ENCODE data around the gene SLC13A2. TPM values are rescaled to one million over a fixed set of nuclear protein-coding genes. Genes with fewer than 3 reads are reported as not detected.

Gene SLC13A2
- total RNA-seq, 6 experiments from 2014 or later = 0.09 to 0.49 (median 0.24) TPM

DNA sequence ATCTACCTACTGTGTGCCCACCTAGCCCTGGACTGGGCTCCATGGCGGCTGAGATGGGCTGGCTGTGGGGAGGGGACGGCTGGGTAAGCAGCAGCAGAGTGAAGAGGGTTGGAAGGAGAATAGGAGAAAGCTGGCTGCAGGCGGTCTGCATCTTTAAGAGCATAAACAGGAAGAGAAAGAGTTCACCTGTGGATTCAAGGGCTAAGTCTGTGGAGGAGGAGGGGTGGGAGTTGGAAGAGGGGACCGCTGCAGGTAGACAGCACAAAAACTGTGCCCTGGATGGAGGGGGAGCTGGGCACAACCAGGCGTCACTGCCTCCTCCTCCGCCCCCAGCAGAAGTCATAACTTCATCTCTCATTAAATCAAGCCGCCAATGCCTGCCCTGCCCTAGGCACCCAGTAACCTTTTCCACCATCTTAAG, 677 bp downstream of the SLC13A2 start:
- no peak overlapping the region for H3K27ac ChIP-seq
- no peaks in the 10 kb centered on the region for H3K27me3 ChIP-seq
- 96% methylated on average over 3 of the region's 7 CpGs for WGBS (ENCODE audit: insufficient coverage, low coverage, low lambda C conversion rate, missing lambda C conversion rate)
- no peak for DNase-seq
- H3K9me3 ChIP-seq = no peaks in the 10 kb centered on the region
- no peak for ATAC-seq
- intact Hi-C loops (cut with DNase I) = no loop called here
- no peaks in the 10 kb centered on the region for H3K36me3 ChIP-seq
- no peaks in the 10 kb centered on the region for H3K4me1 ChIP-seq
- H3K4me3 ChIP-seq = no peak overlapping the region
- no peak for TF ChIP-seq POLR2A (IDR thresholded peaks at IDR 0.05)
- no peak for TF ChIP-seq CTCF (IDR thresholded peaks at IDR 0.05)

- no peak overlapping the region for H3K27ac ChIP-seq
- 42% methylated on average over 8 of the region's 9 CpGs for WGBS (ENCODE audit: insufficient coverage, low coverage, low lambda C conversion rate, missing lambda C conversion rate)
- ATAC-seq = no peak
These were observed 1.9 kb downstream of the SLC13A2 start for GRCh38 chr17:28475151-28475900.

GRCh38 chr17:28476076-28476865, 2.8 kb downstream of the SLC13A2 start:
- ATAC-seq = no peak
- Histone ChIP-seq H3K4me1 (no peaks in the 10 kb centered on the region), H3K9me3 (no peaks in the 10 kb centered on the region), H3K27ac (no peak overlapping the region), H3K4me3 (no peak overlapping the region), H3K36me3 (no peaks in the 10 kb centered on the region), H3K27me3 (no peaks in the 10 kb centered on the region)
- DNase-seq = no peak
- 80% methylated on average over 11 of the region's 11 CpGs for WGBS (ENCODE audit: insufficient coverage, low coverage, low lambda C conversion rate, missing lambda C conversion rate)
- intact Hi-C loops (cut with DNase I) = no loop called here
- no peak for TF ChIP-seq CTCF (IDR thresholded peaks at IDR 0.05)
- no peak for TF ChIP-seq POLR2A (IDR thresholded peaks at IDR 0.05)

More at GRCh38 chr17:28475151-28475900, 1.9 kb downstream of the SLC13A2 start:
- Histone ChIP-seq H3K36me3 (no peaks in the 10 kb centered on the region), H3K4me1 (no peaks in the 10 kb centered on the region), H3K9me3 (no peaks in the 10 kb centered on the region), H3K4me3 (no peak overlapping the region), H3K27me3 (no peaks in the 10 kb centered on the region)
- TF ChIP-seq CTCF (IDR thresholded peaks at IDR 0.05) (no peak), POLR2A (IDR thresholded peaks at IDR 0.05) (no peak)
- DNase-seq = no peak
- intact Hi-C loops (cut with DNase I) = no loop called here

DNA sequence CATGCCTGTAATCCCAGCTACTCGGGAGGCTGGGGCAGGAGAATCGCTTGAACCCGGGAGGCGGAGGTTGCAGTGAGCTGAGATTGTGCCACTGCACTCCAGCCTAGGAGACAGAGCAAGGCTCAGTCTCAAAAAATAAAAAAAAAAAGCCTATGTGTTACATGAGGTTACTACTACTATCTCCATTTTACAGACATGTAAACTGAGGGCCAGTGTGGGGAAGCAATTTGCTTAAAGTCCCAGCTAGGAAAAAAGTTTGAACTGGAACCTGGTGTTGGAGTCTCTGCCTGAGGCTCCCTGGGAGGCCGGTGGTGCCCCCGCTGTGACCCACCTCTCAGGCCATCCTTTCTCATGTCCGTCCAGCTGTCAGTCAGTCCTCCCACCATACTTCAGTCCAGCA, 4.5 kb downstream of the SLC13A2 start:
- H3K9me3 ChIP-seq = no peaks in the 10 kb centered on the region
- DNase-seq (no peak), ATAC-seq (no peak)
- no peaks in the 10 kb centered on the region for H3K27me3 ChIP-seq
- no peaks in the 10 kb centered on the region for H3K36me3 ChIP-seq
- no peak overlapping the region for H3K27ac ChIP-seq
- 20% methylated on average over 1 of the region's 7 CpGs for WGBS (ENCODE audit: insufficient coverage, low coverage, low lambda C conversion rate, missing lambda C conversion rate)
- intact Hi-C loops (cut with DNase I) = no loop called here
- TF ChIP-seq CTCF (IDR thresholded peaks at IDR 0.05) (no peak), POLR2A (IDR thresholded peaks at IDR 0.05) (no peak)
- no peak overlapping the region for H3K4me3 ChIP-seq
- no peaks in the 10 kb centered on the region for H3K4me1 ChIP-seq

Measured in right lobe of liver (tissue), 6 donors.